Stimulated activated CD8-positive, alpha-beta memory T cell treated with anti-CD3 and anti-CD28 coated beads, Interleukin-2, amount 100 ng/mL, for 1 hour (primary cell): ENCODE data around the gene LCN1.

Experiments used
- DNase-seq, 2 donors: peaks; one replicate each; pipeline ENCODE4 v3.0.0-alpha.2; 2020; ENCODE audit warnings: low read depth in 2 of 2

LCN1 gene

GRCh38 chr9:135567311-135567710, 46.1 kb downstream of the LCN1 start:
- no peak for DNase-seq

DNA sequence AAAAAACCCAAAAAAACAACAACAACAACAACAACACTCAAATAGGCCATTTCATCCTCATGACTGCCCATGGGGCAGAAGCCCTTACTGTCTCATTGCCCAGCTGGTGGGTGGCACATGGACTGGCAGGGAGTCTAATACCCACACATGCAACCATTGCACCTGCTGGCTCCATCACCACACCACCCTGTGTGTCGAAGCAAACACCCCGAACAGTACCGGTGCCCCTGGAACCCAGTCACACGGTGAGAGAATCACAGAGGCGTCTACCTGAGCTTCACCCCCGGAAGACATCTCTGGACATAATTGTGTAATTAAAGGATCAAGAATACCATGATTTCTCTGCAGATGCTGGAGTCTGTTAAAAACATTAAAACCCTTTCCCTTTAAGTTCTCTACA, 46.8 kb downstream of the LCN1 start:
- no peak for DNase-seq

DNA sequence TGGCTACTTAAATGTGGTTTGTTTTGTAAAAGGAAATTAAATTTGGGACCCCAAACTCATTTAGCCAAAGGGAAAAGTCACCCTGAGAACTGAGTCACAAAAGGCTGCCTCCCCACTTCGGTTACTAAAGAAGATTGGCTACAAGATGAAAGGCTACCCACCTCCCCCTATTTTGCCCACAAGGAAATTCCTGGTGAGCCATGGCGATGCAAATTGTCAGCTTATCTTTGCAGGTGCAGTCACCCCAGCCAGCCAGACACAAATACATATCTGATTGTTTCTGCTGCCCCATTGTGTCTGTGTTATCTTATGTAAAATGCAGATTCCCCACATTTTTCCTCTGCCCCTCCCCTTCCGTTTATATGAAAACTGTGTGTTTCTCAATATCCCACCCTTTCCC, 49.2 kb downstream of the LCN1 start:
- DNase-seq, result no peak

DNA sequence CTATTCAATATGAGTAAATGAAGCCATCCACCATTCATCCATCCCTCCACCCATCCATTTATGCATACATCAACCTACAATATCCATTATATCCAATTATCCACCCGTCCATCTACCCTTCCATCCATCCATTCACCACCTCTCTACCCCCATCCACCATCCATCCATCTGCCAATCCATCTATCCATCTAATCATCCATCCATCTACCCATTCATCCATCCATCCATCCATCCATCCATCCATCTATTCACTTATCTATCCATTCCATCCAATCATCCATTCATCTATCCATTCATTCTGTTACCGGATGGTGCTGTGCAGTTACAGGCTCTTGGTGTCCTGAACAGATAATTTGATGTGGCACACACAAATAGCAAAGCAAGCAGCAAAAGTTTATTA, 51.0 kb downstream of the LCN1 start:
- DNase-seq, result no peak

DNA sequence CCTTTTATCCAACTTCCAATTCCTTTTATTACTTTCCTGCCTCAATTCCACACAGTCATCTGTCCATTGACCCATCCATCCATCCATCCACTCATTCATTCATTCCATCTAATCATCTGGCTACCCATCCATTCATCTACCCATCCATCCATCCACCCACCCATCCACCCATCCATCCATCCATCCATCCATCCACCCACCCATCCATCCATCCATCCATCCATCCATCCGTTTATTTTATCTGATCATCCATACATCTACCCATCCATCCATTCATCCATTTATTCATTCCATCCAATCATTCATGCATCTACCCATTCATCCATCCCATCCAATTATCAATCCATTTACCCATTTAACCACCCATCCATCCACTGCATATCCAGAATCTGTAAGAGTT, 51.9 kb downstream of the LCN1 start:
- DNase-seq, result no peak

GRCh38 chr9:135574331-135574730, 53.1 kb downstream of the LCN1 start:
- no peak for DNase-seq

DNA sequence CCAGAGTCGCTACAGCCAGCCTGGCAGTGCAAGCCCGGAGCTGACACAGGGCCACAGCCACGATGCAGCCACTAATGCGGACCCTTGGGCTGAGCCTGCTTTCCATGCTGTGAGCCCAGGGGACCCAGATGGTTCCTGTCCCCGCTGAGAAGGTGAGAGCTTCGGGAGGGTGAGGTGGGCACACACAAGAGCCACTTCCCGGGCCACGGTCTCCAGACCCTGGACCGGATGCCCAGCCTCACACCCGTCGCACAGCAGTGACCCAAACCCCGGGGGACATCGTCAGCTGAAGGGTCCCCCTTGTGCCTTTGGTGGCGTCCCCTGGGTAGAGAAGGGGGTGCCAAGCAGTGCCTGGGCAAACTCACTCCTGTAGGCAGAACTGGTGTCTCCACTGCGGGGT, 53.7 kb downstream of the LCN1 start:
- DNase-seq, result no peak
